ENCODE results near the gene HOXB2.

The HOXB2 gene

DNA sequence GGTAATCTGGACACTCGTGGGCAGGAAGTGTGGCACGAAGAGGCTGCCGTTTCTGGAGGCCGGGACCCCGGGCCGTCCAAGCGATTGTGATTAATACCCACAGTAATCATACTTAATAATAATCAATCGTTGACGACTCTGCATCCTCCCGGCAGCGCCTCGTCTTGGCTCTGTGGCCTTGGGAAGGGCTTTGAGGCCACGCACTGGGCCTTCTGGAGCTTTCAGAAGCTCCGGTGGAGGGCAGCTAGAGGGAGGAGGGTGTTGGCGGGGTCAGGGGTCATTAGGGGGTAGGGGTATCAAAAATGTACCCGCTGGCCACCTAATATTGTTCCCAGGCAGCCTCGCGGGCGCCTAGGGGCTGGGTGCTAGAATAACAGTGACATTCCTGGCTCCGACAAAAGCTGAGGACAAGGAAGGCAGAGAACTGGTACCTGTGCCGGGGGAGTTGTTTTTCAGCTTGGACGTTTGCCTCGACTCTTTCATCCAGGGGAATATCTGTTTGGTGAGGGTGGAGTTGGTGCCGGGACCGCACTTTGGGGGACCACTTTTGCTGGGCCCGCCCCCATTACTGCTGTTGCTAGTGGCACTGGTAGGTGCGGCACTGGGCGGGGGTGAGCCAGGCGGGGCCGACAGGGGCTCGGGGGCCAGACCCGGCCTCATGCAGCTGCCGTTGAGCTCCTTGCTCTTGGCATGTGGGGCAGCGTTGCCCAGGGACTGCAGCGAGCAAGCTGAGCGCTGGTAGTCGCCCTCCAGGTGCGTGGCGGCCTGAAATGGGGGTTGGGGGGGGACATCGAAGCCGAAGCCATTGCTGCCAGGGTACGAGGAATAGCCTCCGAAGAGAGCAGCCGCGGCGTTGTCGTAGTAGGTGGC lies 6.9 kb upstream of the HOXB2 start:
- TF ChIP-seq, protein P1, sequence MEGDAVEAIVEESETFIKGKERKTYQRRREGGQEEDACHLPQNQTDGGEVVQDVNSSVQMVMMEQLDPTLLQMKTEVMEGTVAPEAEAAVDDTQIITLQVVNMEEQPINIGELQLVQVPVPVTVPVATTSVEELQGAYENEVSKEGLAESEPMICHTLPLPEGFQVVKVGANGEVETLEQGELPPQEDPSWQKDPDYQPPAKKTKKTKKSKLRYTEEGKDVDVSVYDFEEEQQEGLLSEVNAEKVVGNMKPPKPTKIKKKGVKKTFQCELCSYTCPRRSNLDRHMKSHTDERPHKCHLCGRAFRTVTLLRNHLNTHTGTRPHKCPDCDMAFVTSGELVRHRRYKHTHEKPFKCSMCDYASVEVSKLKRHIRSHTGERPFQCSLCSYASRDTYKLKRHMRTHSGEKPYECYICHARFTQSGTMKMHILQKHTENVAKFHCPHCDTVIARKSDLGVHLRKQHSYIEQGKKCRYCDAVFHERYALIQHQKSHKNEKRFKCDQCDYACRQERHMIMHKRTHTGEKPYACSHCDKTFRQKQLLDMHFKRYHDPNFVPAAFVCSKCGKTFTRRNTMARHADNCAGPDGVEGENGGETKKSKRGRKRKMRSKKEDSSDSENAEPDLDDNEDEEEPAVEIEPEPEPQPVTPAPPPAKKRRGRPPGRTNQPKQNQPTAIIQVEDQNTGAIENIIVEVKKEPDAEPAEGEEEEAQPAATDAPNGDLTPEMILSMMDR (IDR thresholded peaks at IDR 0.05) = no peak
- Histone ChIP-seq H3K4me3 (ENCODE audit: low read depth, low read length) (no peak overlapping the region), H3K27ac (no peak overlapping the region), H3K9me3 (ENCODE audit: control insufficient read depth, low read length) (no peaks in the 10 kb centered on the region), H3K27me3 (ENCODE audit: control insufficient read depth, insufficient read depth, low read length) (no peaks in the 10 kb centered on the region), H3K9ac (no peak overlapping the region), H3K79me2 (no peaks in the 10 kb centered on the region), H3K36me3 (ENCODE audit: control insufficient read depth, insufficient read depth, low read length) (no peaks in the 10 kb centered on the region), H3K4me2 (ENCODE audit: low read length) (no peak overlapping the region), H2AFZ (no peak overlapping the region), H3K4me1 (no peaks in the 10 kb centered on the region)

DNA sequence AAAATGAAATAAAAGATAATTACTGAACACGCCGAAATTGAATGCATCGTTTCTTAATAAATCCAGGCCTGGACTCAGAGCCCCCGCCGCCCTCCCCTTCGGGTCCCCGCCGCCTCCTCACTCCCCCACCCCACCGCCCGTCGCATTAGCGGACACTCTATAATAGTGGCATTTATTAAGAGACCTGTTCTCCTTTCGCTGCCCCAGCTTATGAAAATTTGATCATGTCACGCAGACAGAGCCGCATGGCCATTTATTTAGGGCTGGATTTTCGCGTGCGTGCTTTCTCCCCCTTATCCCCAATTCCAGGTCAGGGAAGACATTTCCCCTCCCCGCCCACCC lies 6.3 kb upstream of the HOXB2 start:
- no peak overlapping the region for H3K4me2 ChIP-seq (ENCODE audit: low read length)
- no peaks in the 10 kb centered on the region for H3K36me3 ChIP-seq (ENCODE audit: control insufficient read depth, insufficient read depth, low read length)
- no peaks in the 10 kb centered on the region for H3K9me3 ChIP-seq (ENCODE audit: control insufficient read depth, low read length)
- H3K27me3 ChIP-seq (ENCODE audit: control insufficient read depth, insufficient read depth, low read length) = no peaks in the 10 kb centered on the region
- H3K27ac ChIP-seq = no peak overlapping the region
- TF ChIP-seq, protein P1 (IDR thresholded peaks at IDR 0.05) = no peak
- no peak overlapping the region for H3K4me3 ChIP-seq (ENCODE audit: low read depth, low read length)
- no peaks in the 10 kb centered on the region for H3K79me2 ChIP-seq
- no peak overlapping the region for H2AFZ ChIP-seq
- H3K4me1 ChIP-seq = no peaks in the 10 kb centered on the region
- no peak overlapping the region for H3K9ac ChIP-seq

DNA sequence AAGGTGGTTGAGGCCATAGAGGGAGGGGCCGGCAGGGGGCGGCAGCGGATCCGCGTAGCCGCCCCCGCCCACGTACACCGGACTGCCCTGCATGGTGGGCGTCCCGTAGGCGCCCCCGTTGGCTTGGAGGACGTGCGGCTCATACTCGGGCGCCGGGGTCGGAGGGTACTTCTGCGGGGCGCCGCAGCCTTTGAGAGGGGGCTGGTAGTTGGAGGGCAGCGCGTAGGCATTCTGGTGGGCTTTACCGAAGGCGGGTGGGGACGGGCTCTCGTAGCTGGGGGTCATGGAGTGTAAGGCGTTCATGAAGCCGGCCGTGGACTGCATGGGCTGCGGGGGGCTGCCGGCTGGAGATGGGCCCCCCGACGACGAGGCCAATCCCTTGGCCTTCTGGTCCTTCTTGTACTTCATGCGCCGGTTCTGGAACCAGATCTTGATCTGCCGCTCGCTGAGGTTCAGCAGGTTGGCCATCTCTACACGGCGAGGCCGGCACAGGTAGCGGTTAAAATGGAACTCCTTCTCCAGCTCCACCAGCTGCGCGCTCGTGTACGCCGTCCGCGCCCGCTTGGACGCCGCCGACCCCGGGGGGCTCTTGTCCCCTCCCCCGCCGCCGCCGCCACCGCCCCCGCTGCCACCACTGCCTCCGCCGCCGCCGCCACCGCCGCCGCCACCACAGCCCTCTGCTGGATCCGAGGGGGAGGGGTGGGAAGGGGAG lies 5.7 kb upstream of the HOXB2 start:
- H3K4me3 ChIP-seq (ENCODE audit: low read depth, low read length) = no peak overlapping the region
- no peak overlapping the region for H3K9ac ChIP-seq
- H3K4me1 ChIP-seq = no peaks in the 10 kb centered on the region
- no peaks in the 10 kb centered on the region for H3K9me3 ChIP-seq (ENCODE audit: control insufficient read depth, low read length)
- no peak overlapping the region for H3K4me2 ChIP-seq (ENCODE audit: low read length)
- H3K27me3 ChIP-seq (ENCODE audit: control insufficient read depth, insufficient read depth, low read length) = no peaks in the 10 kb centered on the region
- TF ChIP-seq, protein P1 (IDR thresholded peaks at IDR 0.05) = no peak
- no peaks in the 10 kb centered on the region for H3K79me2 ChIP-seq
- no peak overlapping the region for H2AFZ ChIP-seq
- no peak overlapping the region for H3K27ac ChIP-seq
- H3K36me3 ChIP-seq (ENCODE audit: control insufficient read depth, insufficient read depth, low read length) = no peaks in the 10 kb centered on the region

DNA sequence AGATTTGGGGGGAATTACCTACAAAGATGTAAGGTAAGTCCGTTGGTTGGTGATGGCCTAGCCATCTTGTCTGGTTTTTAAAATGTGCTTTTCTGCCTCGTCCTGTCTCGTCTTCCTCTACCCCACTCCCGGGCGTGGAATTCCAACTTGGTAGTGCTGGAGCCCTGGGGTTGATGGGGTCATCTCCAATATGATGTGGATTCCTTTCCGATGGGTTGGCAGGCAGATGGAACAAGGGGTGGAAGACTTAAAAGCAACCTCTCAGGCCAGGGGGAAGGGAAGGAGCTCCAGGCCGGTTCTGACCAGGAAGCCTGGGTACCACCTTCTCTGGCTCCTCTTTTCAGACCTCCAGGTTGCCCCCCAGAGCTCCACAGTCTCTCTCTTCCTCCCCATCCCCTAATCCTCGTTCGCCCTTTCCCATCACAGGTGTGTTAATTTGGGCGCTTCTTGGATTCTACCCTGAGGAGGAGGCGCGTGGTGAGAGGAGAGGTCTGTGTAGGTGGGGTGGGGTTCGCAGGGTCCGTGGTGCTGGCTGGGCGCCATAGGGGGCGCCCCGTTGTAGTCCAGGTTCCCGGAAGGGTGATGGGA lies 5.1 kb upstream of the HOXB2 start:
- no peaks in the 10 kb centered on the region for H3K9me3 ChIP-seq (ENCODE audit: control insufficient read depth, low read length)
- no peak overlapping the region for H3K4me3 ChIP-seq (ENCODE audit: low read depth, low read length)
- no peak overlapping the region for H3K4me2 ChIP-seq (ENCODE audit: low read length)
- no peak overlapping the region for H2AFZ ChIP-seq
- H3K27ac ChIP-seq = no peak overlapping the region
- H3K4me1 ChIP-seq = no peaks in the 10 kb centered on the region
- TF ChIP-seq, protein P1 (IDR thresholded peaks at IDR 0.05) = no peak
- H3K36me3 ChIP-seq (ENCODE audit: control insufficient read depth, insufficient read depth, low read length) = no peaks in the 10 kb centered on the region
- no peak overlapping the region for H3K9ac ChIP-seq
- H3K79me2 ChIP-seq = no peaks in the 10 kb centered on the region
- H3K27me3 ChIP-seq (ENCODE audit: control insufficient read depth, insufficient read depth, low read length) = no peaks in the 10 kb centered on the region

Measured in parathyroid adenoma (tissue), 2 donors.